Activated CD8-positive, alpha-beta memory T cell treated with anti-CD3 and anti-CD28 coated beads for 48 hours (primary cell): ENCODE data around the gene RPP25L.

Experiments
- DNase-seq, 3 experiments: peaks; one replicate each; pipeline ENCODE4 v3.0.0-alpha.2; 2020; ENCODE audit warnings: low read depth in 2 of 3, low spot score in 2 of 3

Gene RPP25L

GRCh38 chr9:34612788-34613390 is 992 bp upstream of the RPP25L start:
- DNase-seq: peak in 2 of 3 experiments; percentile 49 to 52

GRCh38 chr9:34611251-34611810 is 566 bp downstream of the RPP25L start:
- DNase-seq: no peak

GRCh38 chr9:34610434-34611206 is 1.3 kb downstream of the RPP25L start:
- no peak for DNase-seq

GRCh38 chr9:34607331-34607730 is 4.6 kb downstream of the RPP25L start:
- no peak for DNase-seq

GRCh38 chr9:34606905-34607304 is 5.0 kb downstream of the RPP25L start:
- no peak for DNase-seq

GRCh38 chr9:34606190-34606589 is 5.7 kb downstream of the RPP25L start:
- DNase-seq: no peak

- peak; percentile 41 to 75 (median 64) for DNase-seq
These were observed 8.2 kb downstream of the RPP25L start for GRCh38 chr9:34603610-34604231.

- DNase-seq: no peak
These were observed 9.8 kb downstream of the RPP25L start for GRCh38 chr9:34601937-34602573.

- DNase-seq: no peak
These were observed 11.0 kb downstream of the RPP25L start for GRCh38 chr9:34600908-34601307.

- DNase-seq: no peak
These were observed 12.4 kb downstream of the RPP25L start for GRCh38 chr9:34599546-34599945.

- no peak for DNase-seq
These were observed 17.7 kb downstream of the RPP25L start for GRCh38 chr9:34594177-34594576.

GRCh38 chr9:34592895-34593601 is 18.8 kb downstream of the RPP25L start:
- DNase-seq: no peak

GRCh38 chr9:34591917-34592866 is 19.7 kb downstream of the RPP25L start:
- DNase-seq: no peak

- DNase-seq: peak; percentile 51 to 73 (median 64)
These were observed 20.5 kb downstream of the RPP25L start for GRCh38 chr9:34591248-34591916.

GRCh38 chr9:34590381-34591247 is 21.3 kb downstream of the RPP25L start:
- DNase-seq: no peak

GRCh38 chr9:34589636-34590380 is 22.1 kb downstream of the RPP25L start, which contains the start of gene CNTFR:
Gene CNTFR, minus strand, starts transcription at chr9:34589724. Its CDS starts 20,743 bp downstream, at chr9:34568981.
- DNase-seq: no peak
